ENCODE measurements around the gene GPC5. TPM values are rescaled to one million over a fixed set of nuclear protein-coding genes. Genes with fewer than 3 reads are reported as not detected.

Gene GPC5
- total RNA-seq, 1 experiment from 2014 or later, result 0.15 TPM

GRCh38 chr13:91948736-91949135 lies 550.3 kb downstream of the GPC5 start:
- H3K27ac Mint-ChIP-seq, result no peak overlapping the region

More at GRCh38 chr13:91948736-91949135, 550.3 kb downstream of the GPC5 start:
- no peak overlapping the region for H2BK12ac ChIP-seq (ENCODE audit: insufficient read length, low read depth, low read length)
- H3K79me1 ChIP-seq (ENCODE audit: insufficient read depth, low read depth, low read length, poor library complexity, severe bottlenecking), result no peaks in the 10 kb centered on the region
- no peak overlapping the region for H2AFZ ChIP-seq (ENCODE audit: low read length)
- H3K27ac ChIP-seq (ENCODE audit: insufficient read length, low read depth, low read length), result no peak overlapping the region
- no peaks in the 10 kb centered on the region for H3K23me2 ChIP-seq (ENCODE audit: insufficient read length, low read depth, low read length, poor library complexity, severe bottlenecking)
- H3K14ac ChIP-seq (ENCODE audit: insufficient read depth, low read length), result no peak overlapping the region
- no peak overlapping the region for H3K9ac ChIP-seq (ENCODE audit: extremely low read depth, insufficient read length, low read length)
- no peak overlapping the region for H2BK120ac ChIP-seq (ENCODE audit: low read depth, low read length, poor library complexity, severe bottlenecking)
- H2AK5ac ChIP-seq (ENCODE audit: insufficient read length, low read length), result no peak overlapping the region
- no peak overlapping the region for H3K23ac ChIP-seq (ENCODE audit: insufficient read length, low read depth, low read length)
- H3K9me3 ChIP-seq (ENCODE audit: control insufficient read depth, low read depth, low read length), result no peaks in the 10 kb centered on the region
- H3K4ac ChIP-seq (ENCODE audit: low read depth, low read length), result no peak overlapping the region
- H3K27me3 ChIP-seq (ENCODE audit: insufficient read depth, low read length), result no peaks in the 10 kb centered on the region
- no peak overlapping the region for H3K18ac ChIP-seq (ENCODE audit: insufficient read length, low read depth, low read length)
- TF ChIP-seq CTCF (conservative IDR thresholded peaks at IDR 0.05), result no peak
- no peak overlapping the region for H4K5ac ChIP-seq (ENCODE audit: insufficient read length, low read depth, low read length)
- Mint-ChIP-seq H3K9me3 (no peaks in the 10 kb centered on the region; a peak in 1 of 5 replicates), H3K4me3 (no peak overlapping the region), H3K36me3 (ENCODE audit: insufficient read depth in 1 of 3, low read depth in 3 of 3) (no peaks in the 10 kb centered on the region; a peak in 1 of 7 replicates), H3K4me1 (peaks cover 2 to 4% of the 10 kb centered on the region in 2 experiments; a peak in 3 of 4 replicates), H3K27me3 (ENCODE audit: low read depth) (peaks cover 4% of the 10 kb centered on the region)
- H4K20me1 ChIP-seq (ENCODE audit: control insufficient read depth, insufficient read depth, insufficient read length), result no peaks in the 10 kb centered on the region
- no peak overlapping the region for H2BK20ac ChIP-seq (ENCODE audit: low read depth, low read length, poor library complexity, severe bottlenecking)
- no peak overlapping the region for H3K56ac ChIP-seq (ENCODE audit: insufficient read length, low read depth, low read length)
- H3K79me2 ChIP-seq (ENCODE audit: insufficient read depth, low read length), result no peaks in the 10 kb centered on the region
- WGBS (ENCODE audit: extremely low coverage, insufficient read length, low lambda C conversion rate), result no CpG with 5 or more reads among the region's 1 CpG
- no peak overlapping the region for H4K91ac ChIP-seq (ENCODE audit: insufficient read length, low read depth, low read length)
- no peak overlapping the region for H3K4me2 ChIP-seq (ENCODE audit: insufficient read depth, insufficient read length, low read length)
- H2BK15ac ChIP-seq (ENCODE audit: low read depth, low read length), result no peak overlapping the region
- no peak for DNase-seq
- no peak overlapping the region for H3T11ph ChIP-seq (ENCODE audit: low read length)
- peaks cover 2% of the 10 kb centered on the region; the same call in 1 of the 2 replicates for H3K4me1 ChIP-seq (ENCODE audit: insufficient read depth, low read length)
- H2BK5ac ChIP-seq (ENCODE audit: insufficient read length, low read length), result no peak overlapping the region
- H4K8ac ChIP-seq (replicated peaks; ENCODE audit: insufficient read length, low read depth, low read length), result no peak overlapping the region

Measured in H9 (cell line).